ENCODE measurements around the gene DDX20.
"Not testable (repeated sequence)": the region's sequence is repeated elsewhere in the genome, so short reads cannot be mapped to it uniquely, and the experiment has no call there.

DDX20 gene

GRCh38 chr1:111733183-111733991 is 22.3 kb upstream of the DDX20 start:
- DNase-seq = no peak

GRCh38 chr1:111733992-111734341 is 21.7 kb upstream of the DDX20 start:
- no peak for DNase-seq

- no peak for DNase-seq
These were observed 21.3 kb upstream of the DDX20 start for GRCh38 chr1:111734426-111734825.

GRCh38 chr1:111734856-111735255 is 20.8 kb upstream of the DDX20 start:
- DNase-seq = no peak

GRCh38 chr1:111735321-111735720 is 20.4 kb upstream of the DDX20 start:
- no peak for DNase-seq

- no peak for DNase-seq
These were observed 19.7 kb upstream of the DDX20 start for GRCh38 chr1:111735858-111736544.

- DNase-seq = no peak
These were observed 19.0 kb upstream of the DDX20 start for GRCh38 chr1:111736548-111737215.

- DNase-seq = no peak
These were observed 18.2 kb upstream of the DDX20 start for GRCh38 chr1:111737216-111738132.

GRCh38 chr1:111738133-111738435 is 17.6 kb upstream of the DDX20 start:
- DNase-seq = no peak

GRCh38 chr1:111738436-111739193 is 17.1 kb upstream of the DDX20 start:
- DNase-seq = peak; percentile 59

- DNase-seq = peak; percentile 75
These were observed 16.3 kb upstream of the DDX20 start, which contains the start of gene INKA2 for GRCh38 chr1:111739194-111739924. Gene INKA2 (minus strand): TSS chr1:111739395. CDS start chr1:111739242, 153 bp downstream.

GRCh38 chr1:111739925-111740765 is 15.6 kb upstream of the DDX20 start:
- peak; percentile 46 for DNase-seq

GRCh38 chr1:111742292-111742691 is 13.4 kb upstream of the DDX20 start:
- DNase-seq = not testable (repeated sequence)

- DNase-seq = no peak
These were observed 12.7 kb upstream of the DDX20 start for GRCh38 chr1:111742938-111743549.

- DNase-seq = no peak
These were observed 12.0 kb upstream of the DDX20 start for GRCh38 chr1:111743679-111744101.

GRCh38 chr1:111745675-111746613 is 9.8 kb upstream of the DDX20 start:
- no peak for DNase-seq

GRCh38 chr1:111746614-111746999 is 9.1 kb upstream of the DDX20 start:
- DNase-seq = no peak

- no peak for DNase-seq
These were observed 8.4 kb upstream of the DDX20 start for GRCh38 chr1:111747282-111747734.

GRCh38 chr1:111747947-111748346 is 7.8 kb upstream of the DDX20 start:
- DNase-seq = no peak

Data from activated T-cell treated with anti-CD3 and anti-CD28 coated beads, Interleukin-2, amount 50 U/mL, for 1 hour (primary cell).